Breast epithelium (tissue), 4 donors: ENCODE data around the gene STK40. TPM values are rescaled to one million over a fixed set of nuclear protein-coding genes. Genes with fewer than 3 reads are reported as not detected.

ENCODE experiments used
- DNase-seq, 2 donors: peaks; one replicate each; pipeline ENCODE4 v3.0.0-alpha.2; 2019; ENCODE audit warnings: low spot score in 2 of 2
- H3K27ac ChIP-seq, 2 donors: fragments of 200-600 bp; sonication (generic) in 1 of 2; one replicate each; pipeline ENCODE4 v1.5.1; 2016 to 2019; ENCODE audit warnings: mild to moderate bottlenecking in 1 of 2
- H3K27me3 ChIP-seq, 2 donors: fragments of 200-600 bp; sonication (generic) in 1 of 2; one replicate each; pipeline versions ENCODE4 v1.5.1 to v1.6.0; 2017 to 2019; ENCODE audit warnings: control low read depth in 1 of 2, mild to moderate bottlenecking in 1 of 2
- H3K36me3 ChIP-seq: fragments of 200-600 bp; one replicate; pipeline ENCODE4 v1.5.1; 2019
- H3K4me1 ChIP-seq, 2 donors: fragments of 200-600 bp; sonication (generic); one replicate each; pipeline ENCODE4 v1.5.1; 2016 to 2019; ENCODE audit warnings: control low read depth in 1 of 2
- H3K4me3 ChIP-seq, 3 donors: fragments of 200-600 bp; sonication (generic); 1 replicate in 2 of 3; 2 replicates in 1 of 3; pipeline ENCODE4 v1.5.1; 2016 to 2019; ENCODE audit warnings: mild to moderate bottlenecking in 3 of 3, moderate library complexity in 2 of 3
- H3K9me3 ChIP-seq, 2 donors: fragments of 200-600 bp; sonication (generic) in 1 of 2; one replicate each; pipeline ENCODE4 v1.5.1; 2016 to 2019; ENCODE audit warnings: control low read depth in 1 of 2
- POLR2A ChIP-seq: fragments of 450-650 bp; IDR thresholded peaks from one replicate; pipeline ENCODE4 v1.6.1; 2016; ENCODE audit warnings: antibody characterized with exemption, mild to moderate bottlenecking, moderate library complexity
- POLR2AphosphoS5 ChIP-seq, 3 donors: sonication (generic); formaldehyde crosslinking; IDR thresholded peaks; one replicate each; pipeline ENCODE4 v1.6.1; 2017; ENCODE audit warnings: antibody characterized with exemption in 3 of 3
- intact Hi-C: fragments of 100-400 bp; cut with DNase I; formaldehyde crosslinking; loops from one replicate; pipeline ENCODE4 v1.15.1; 2023; ENCODE audit warnings: low total_unique reads
- total RNA-seq, 3 donors: library from RNA; depleted of rRNA; stranded (reverse); fragments of >200 nt; gene quantifications; one replicate each; pipeline ENCODE4 v1.1.0, GENCODE V29; 2016
- TF ChIP-seq, protein P1 (sequence below), 3 donors: fragments of 450-650 bp; IDR thresholded peaks; one replicate each; pipeline ENCODE4 v1.5.1; 2016 to 2017; ENCODE audit warnings: antibody characterized with exemption in 3 of 3, mild to moderate bottlenecking in 3 of 3, moderate library complexity in 3 of 3

The STK40 gene
- total RNA-seq, 3 donors from 2014 or later: 22.5 to 36.0 (median 26.2) TPM

- Histone ChIP-seq H3K27ac (no peak overlapping the region), H3K36me3 (no peaks in the 10 kb centered on the region), H3K9me3 (no peaks in the 10 kb centered on the region)
Observed at GRCh38 chr1:36402504-36402890, 16.8 kb upstream of the STK40 start.

GRCh38 chr1:36401602-36402503, 16.1 kb upstream of the STK40 start:
- DNase-seq: no peak
- H3K27ac ChIP-seq: peak overlapping the region; percentile 11 to 66

More at GRCh38 chr1:36402504-36402890, 16.8 kb upstream of the STK40 start:
- TF ChIP-seq POLR2A: no peak
- TF ChIP-seq POLR2AphosphoS5 (IDR thresholded peaks at IDR 0.05): no peak
- TF ChIP-seq, protein P1, sequence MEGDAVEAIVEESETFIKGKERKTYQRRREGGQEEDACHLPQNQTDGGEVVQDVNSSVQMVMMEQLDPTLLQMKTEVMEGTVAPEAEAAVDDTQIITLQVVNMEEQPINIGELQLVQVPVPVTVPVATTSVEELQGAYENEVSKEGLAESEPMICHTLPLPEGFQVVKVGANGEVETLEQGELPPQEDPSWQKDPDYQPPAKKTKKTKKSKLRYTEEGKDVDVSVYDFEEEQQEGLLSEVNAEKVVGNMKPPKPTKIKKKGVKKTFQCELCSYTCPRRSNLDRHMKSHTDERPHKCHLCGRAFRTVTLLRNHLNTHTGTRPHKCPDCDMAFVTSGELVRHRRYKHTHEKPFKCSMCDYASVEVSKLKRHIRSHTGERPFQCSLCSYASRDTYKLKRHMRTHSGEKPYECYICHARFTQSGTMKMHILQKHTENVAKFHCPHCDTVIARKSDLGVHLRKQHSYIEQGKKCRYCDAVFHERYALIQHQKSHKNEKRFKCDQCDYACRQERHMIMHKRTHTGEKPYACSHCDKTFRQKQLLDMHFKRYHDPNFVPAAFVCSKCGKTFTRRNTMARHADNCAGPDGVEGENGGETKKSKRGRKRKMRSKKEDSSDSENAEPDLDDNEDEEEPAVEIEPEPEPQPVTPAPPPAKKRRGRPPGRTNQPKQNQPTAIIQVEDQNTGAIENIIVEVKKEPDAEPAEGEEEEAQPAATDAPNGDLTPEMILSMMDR (IDR thresholded peaks at IDR 0.05): no peak
- H3K4me3 ChIP-seq: no peak overlapping the region
- DNase-seq: no peak
- intact Hi-C loops: no loop called here
- H3K27me3 ChIP-seq: no peaks in the 10 kb centered on the region
- no peaks in the 10 kb centered on the region for H3K4me1 ChIP-seq

DNA sequence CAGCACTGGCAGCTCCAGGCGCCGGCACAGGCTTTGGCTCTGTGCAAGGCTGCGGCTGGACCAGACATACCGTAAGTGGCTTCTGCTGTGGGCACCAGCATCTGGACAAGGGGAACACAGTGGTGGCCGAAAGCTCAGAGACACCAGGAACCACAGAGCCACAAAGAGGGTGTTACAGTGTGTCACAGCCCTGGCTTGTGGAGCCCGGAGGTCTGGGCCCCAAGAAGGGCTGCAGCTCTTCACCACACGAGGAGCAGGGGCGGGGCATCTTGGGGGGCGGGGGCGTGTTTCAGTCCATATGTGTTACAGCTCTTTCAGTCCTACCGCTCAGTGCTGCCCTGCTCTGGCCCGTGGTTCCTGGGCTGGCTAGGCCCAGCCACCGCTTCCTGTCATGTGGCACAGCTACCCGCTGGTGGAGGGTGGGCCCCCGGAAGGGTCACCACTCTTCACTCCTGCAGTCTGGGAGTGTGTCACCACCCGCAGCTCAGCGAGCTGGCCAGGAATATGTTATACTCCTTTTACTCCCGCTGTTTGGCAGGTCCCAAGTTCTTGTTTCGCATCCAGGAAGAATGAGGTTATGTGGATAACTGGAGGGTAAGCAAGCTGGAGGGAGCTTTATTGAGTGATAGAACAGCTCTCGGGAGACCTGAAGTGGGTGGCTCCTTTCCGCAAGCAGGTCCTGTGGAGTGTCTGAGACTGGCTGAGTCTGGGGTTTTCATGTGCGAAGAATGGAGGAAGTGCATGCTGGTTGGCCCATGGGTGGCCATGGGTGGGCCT, 15.3 kb upstream of the STK40 start:
- H3K27ac ChIP-seq: peak overlapping the region; percentile 11 to 66

More at GRCh38 chr1:36401602-36402503, 16.1 kb upstream of the STK40 start:
- no peaks in the 10 kb centered on the region for H3K36me3 ChIP-seq
- no peaks in the 10 kb centered on the region for H3K4me1 ChIP-seq
- intact Hi-C loops: no loop called here
- no peaks in the 10 kb centered on the region for H3K9me3 ChIP-seq
- TF ChIP-seq, protein P1 (IDR thresholded peaks at IDR 0.05): no peak
- TF ChIP-seq POLR2AphosphoS5 (IDR thresholded peaks at IDR 0.05) (no peak), POLR2A (no peak)
- H3K4me3 ChIP-seq: peak overlapping the region; percentile 22 to 53 (median 29)
- H3K27me3 ChIP-seq: no peaks in the 10 kb centered on the region

GRCh38 chr1:36400514-36400824, 14.7 kb upstream of the STK40 start:
- H3K4me1 ChIP-seq: no peaks in the 10 kb centered on the region
- intact Hi-C loops: no loop called here
- TF ChIP-seq, protein P1 (IDR thresholded peaks at IDR 0.05): no peak
- no peak for TF ChIP-seq POLR2AphosphoS5 (IDR thresholded peaks at IDR 0.05)
- no peak for TF ChIP-seq POLR2A
- no peaks in the 10 kb centered on the region for H3K27me3 ChIP-seq
- H3K27ac ChIP-seq: peak overlapping the region in 1 of 2 donors; percentile 66
- DNase-seq: no peak
- peak overlapping the region in 2 of 3 donors; percentile 29 to 53 for H3K4me3 ChIP-seq
- H3K36me3 ChIP-seq: no peaks in the 10 kb centered on the region
- H3K9me3 ChIP-seq: no peaks in the 10 kb centered on the region

More for the DNA sequence above, 15.3 kb upstream of the STK40 start:
- no peaks in the 10 kb centered on the region for H3K9me3 ChIP-seq
- no peaks in the 10 kb centered on the region for H3K36me3 ChIP-seq
- H3K27me3 ChIP-seq: no peaks in the 10 kb centered on the region
- intact Hi-C loops: no loop called here
- no peak for TF ChIP-seq POLR2AphosphoS5 (IDR thresholded peaks at IDR 0.05)
- no peak for TF ChIP-seq POLR2A
- TF ChIP-seq, protein P1 (IDR thresholded peaks at IDR 0.05): no peak
- H3K4me1 ChIP-seq: no peaks in the 10 kb centered on the region
- DNase-seq: peak; percentile 54 to 60
- peak overlapping the region; percentile 22 to 53 (median 29) for H3K4me3 ChIP-seq
